NCI-H1436 treated with DMSO at 0.1 percent for 48 hours (cell line): ENCODE data around the gene PRXL2A.
A peak's percentile ranks its signal among the peaks of the same experiment; 100 is the strongest.
"Not testable (repeated sequence)": the region's sequence is repeated elsewhere in the genome, so short reads cannot be mapped to it uniquely, and the experiment has no call there.

Experiments used
- DNase-seq: peaks from one replicate; lab custom pipeline; 2025; lab: John Stamatoyannopoulos, UW

Gene PRXL2A

GRCh38 chr10:80408242-80409101 is at the start of gene PRXL2A:
Gene PRXL2A (plus strand): TSS chr10:80408551. CDS start chr10:80420468, 11,917 bp downstream.
- DNase-seq: peak; percentile 29

GRCh38 chr10:80358925-80359324 is 49.4 kb upstream of the PRXL2A start:
- DNase-seq: not testable (repeated sequence)

GRCh38 chr10:80359644-80360043 is 48.7 kb upstream of the PRXL2A start:
- no peak for DNase-seq

GRCh38 chr10:80365510-80365909 is 42.8 kb upstream of the PRXL2A start:
- no peak for DNase-seq

GRCh38 chr10:80371467-80371866 is 36.9 kb upstream of the PRXL2A start:
- DNase-seq: no peak

GRCh38 chr10:80372675-80373074 is 35.7 kb upstream of the PRXL2A start:
- DNase-seq: no peak

- DNase-seq: no peak
Measured at GRCh38 chr10:80373502-80373901, 34.8 kb upstream of the PRXL2A start.

- no peak for DNase-seq
Measured at GRCh38 chr10:80379701-80380100, 28.6 kb upstream of the PRXL2A start.

- no peak for DNase-seq
Measured at GRCh38 chr10:80380185-80380584, 28.2 kb upstream of the PRXL2A start.

GRCh38 chr10:80382989-80383388 is 25.4 kb upstream of the PRXL2A start:
- DNase-seq: no peak

GRCh38 chr10:80390740-80391139 is 17.6 kb upstream of the PRXL2A start:
- no peak for DNase-seq

- no peak for DNase-seq
Measured at GRCh38 chr10:80392250-80392649, 16.1 kb upstream of the PRXL2A start.

- no peak for DNase-seq
Measured at GRCh38 chr10:80394358-80394916, 13.9 kb upstream of the PRXL2A start.

- DNase-seq: no peak
Measured at GRCh38 chr10:80397014-80397413, 11.3 kb upstream of the PRXL2A start.

- DNase-seq: no peak
Measured at GRCh38 chr10:80400136-80400804, 8.1 kb upstream of the PRXL2A start.

GRCh38 chr10:80405035-80405434 is 3.3 kb upstream of the PRXL2A start:
- no peak for DNase-seq

- no peak for DNase-seq
Measured at GRCh38 chr10:80405626-80406025, 2.7 kb upstream of the PRXL2A start.

GRCh38 chr10:80406204-80406603 is 2.1 kb upstream of the PRXL2A start:
- no peak for DNase-seq

- DNase-seq: no peak
Measured at GRCh38 chr10:80407812-80408241, 524 bp upstream of the PRXL2A start.

GRCh38 chr10:80409121-80409520 is 770 bp downstream of the PRXL2A start:
- no peak for DNase-seq

- no peak for DNase-seq
Measured at GRCh38 chr10:80410122-80410521, 1.8 kb downstream of the PRXL2A start.

- DNase-seq: no peak
Measured at GRCh38 chr10:80410578-80411145, 2.3 kb downstream of the PRXL2A start.

- DNase-seq: no peak
Measured at GRCh38 chr10:80411267-80411668, 2.9 kb downstream of the PRXL2A start.
